Activated CD8-positive, alpha-beta T cell treated with anti-CD3 and anti-CD28 coated beads, Interleukin-2, amount 10 ng/mL, durations not matched to agents 7 days and 5 days (primary cell): ENCODE measurements around the gene SDR39U1. TPM values are rescaled to one million over a fixed set of nuclear protein-coding genes. Genes with fewer than 3 reads are reported as not detected.

Experiments
- ATAC-seq: fragments of 150-1000 bp; cut with Tn5 transposase; one replicate; pipeline ENCODE4 v1.10.0; 2021; ENCODE audit warnings: moderate library complexity
- CTCF ChIA-PET: fragments of 350-600 bp; sonication (Branson Sonifier 250); formaldehyde crosslinking; loops from one replicate; lab custom pipeline; 2021; ENCODE audit warnings: antibody characterized with exemption; lab: Charles Lee
- POLR2A ChIA-PET: fragments of 350-600 bp; sonication (Branson Sonifier 250); formaldehyde crosslinking; loops from one replicate; lab custom pipeline; 2021; ENCODE audit warnings: antibody characterized with exemption; lab: Charles Lee
- DNase-seq: peaks from one replicate; pipeline ENCODE4 v3.0.0-alpha.2; 2020
- H3K27ac Mint-ChIP-seq: one replicate; pipeline ENCODE4 v1.8.0; 2021; ENCODE audit warnings: mild to moderate bottlenecking, mixed read lengths
- H3K27me3 Mint-ChIP-seq: one replicate; pipeline ENCODE4 v1.8.0; 2021; ENCODE audit warnings: low read depth, mixed read lengths
- H3K36me3 Mint-ChIP-seq: one replicate; pipeline ENCODE4 v1.8.0; 2021; ENCODE audit warnings: low read depth, mixed read lengths
- H3K4me1 Mint-ChIP-seq: one replicate; pipeline ENCODE4 v1.8.0; 2021; ENCODE audit warnings: low read depth, mixed read lengths
- H3K4me3 Mint-ChIP-seq: one replicate; pipeline ENCODE4 v1.8.0; 2021; ENCODE audit warnings: mild to moderate bottlenecking, mixed read lengths
- H3K9me3 Mint-ChIP-seq: one replicate; pipeline ENCODE4 v1.8.0; 2022; ENCODE audit warnings: mixed read lengths; ENCODE audit not compliant: insufficient read depth
- total RNA-seq, 2 experiments: library from RNA; stranded (reverse); gene quantifications; one replicate each; pipeline ENCODE4 v1.2.3, GENCODE V29; 2021

SDR39U1 gene
- total RNA-seq, 2 experiments from 2014 or later, result 47.6 to 58.6 TPM

GRCh38 chr14:24394275-24394674 is 48.3 kb downstream of the SDR39U1 start:
- no peak for ATAC-seq
- POLR2A ChIA-PET, result no interaction called here

GRCh38 chr14:24392325-24393091 is 50.1 kb downstream of the SDR39U1 start:
- no peak for ATAC-seq
- H3K4me1 Mint-ChIP-seq, result peaks cover 7% of the 10 kb centered on the region
- H3K9me3 Mint-ChIP-seq, result no peaks in the 10 kb centered on the region
- no peak overlapping the region for H3K27ac Mint-ChIP-seq
- POLR2A ChIA-PET, result no interaction called here
- no peak overlapping the region for H3K4me3 Mint-ChIP-seq
- no peak for DNase-seq
- CTCF ChIA-PET, result no interaction called here
- no peaks in the 10 kb centered on the region for H3K36me3 Mint-ChIP-seq
- H3K27me3 Mint-ChIP-seq, result peaks cover 45% of the 10 kb centered on the region

More at GRCh38 chr14:24394275-24394674, 48.3 kb downstream of the SDR39U1 start:
- Mint-ChIP-seq H3K27ac (no peak overlapping the region), H3K9me3 (no peaks in the 10 kb centered on the region), H3K36me3 (no peaks in the 10 kb centered on the region), H3K4me1 (peaks cover 7% of the 10 kb centered on the region), H3K27me3 (peaks cover 38% of the 10 kb centered on the region), H3K4me3 (no peak overlapping the region)
- DNase-seq, result no peak
- CTCF ChIA-PET, result no interaction called here

DNA sequence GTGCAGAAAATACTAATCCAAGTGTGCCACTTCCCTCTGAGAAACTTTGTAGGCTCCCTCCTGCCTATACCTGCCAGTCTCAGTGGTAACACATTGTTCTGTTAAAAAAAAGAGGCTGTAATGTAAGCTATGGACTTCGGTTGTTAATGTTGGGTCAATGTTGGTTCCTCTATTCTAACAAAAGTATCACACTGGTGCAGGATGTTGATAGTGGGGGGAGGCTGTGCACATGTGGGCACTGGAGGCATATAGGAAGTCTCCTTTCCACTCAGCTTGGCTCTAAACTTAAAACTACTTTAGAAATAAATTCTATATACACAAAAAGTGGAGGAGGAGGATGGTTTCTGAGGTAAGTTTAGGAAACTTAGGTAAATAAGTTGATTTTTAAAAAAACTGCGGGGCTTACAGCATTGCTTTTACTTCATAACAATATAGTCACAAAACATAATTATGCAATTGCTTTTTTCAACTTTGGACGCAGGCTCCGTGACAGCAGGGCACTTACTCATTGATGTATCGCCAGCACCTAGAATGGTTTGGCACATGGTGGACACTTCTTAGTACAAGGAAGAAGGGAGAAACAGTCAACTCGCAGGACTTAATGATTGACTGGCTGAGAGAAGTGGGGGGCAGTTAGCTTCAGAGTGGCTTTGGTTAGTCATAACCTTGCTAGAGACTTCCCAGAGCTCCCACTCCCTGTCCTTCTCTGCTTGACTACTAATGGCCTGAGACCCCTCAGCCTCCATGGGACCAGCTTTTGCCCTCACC is 51.7 kb downstream of the SDR39U1 start:
- POLR2A ChIA-PET, result no interaction called here
- no peak for DNase-seq
- CTCF ChIA-PET, result no interaction called here
- no peaks in the 10 kb centered on the region for H3K36me3 Mint-ChIP-seq
- peaks cover 4% of the 10 kb centered on the region for H3K4me1 Mint-ChIP-seq
- H3K27ac Mint-ChIP-seq, result no peak overlapping the region
- H3K9me3 Mint-ChIP-seq, result no peaks in the 10 kb centered on the region
- no peak for ATAC-seq
- H3K27me3 Mint-ChIP-seq, result peaks cover 40% of the 10 kb centered on the region
- no peak overlapping the region for H3K4me3 Mint-ChIP-seq

Other genes starting within 250 kb of the SDR39U1 start
- gene TM9SF1, start 247.3 kb downstream of the SDR39U1 start, total RNA-seq, result 10 to 100 TPM; 29.3 to 32.8 TPM
- not detected for gene TSSK4, start 237.1 kb downstream of the SDR39U1 start, total RNA-seq
- gene CHMP4A, start 229.3 kb downstream of the SDR39U1 start, total RNA-seq, result 10 to 100 TPM; 83.2 to 93.4 TPM
- gene MDP1, start 226.7 kb downstream of the SDR39U1 start, total RNA-seq, result 10 to 100 TPM; 16.9 to 18.2 TPM
- gene NEDD8, start 210.4 kb downstream of the SDR39U1 start, total RNA-seq, result 100 to 1,000 TPM; 214 to 222 TPM
- gene GMPR2, start 209.8 kb downstream of the SDR39U1 start, total RNA-seq, result 10 to 100 TPM; 67.2 to 68.4 TPM
- 100 to 1,000 TPM; 128 to 131 TPM for gene TINF2, start 200.2 kb downstream of the SDR39U1 start, total RNA-seq
- 1 to 10 TPM; 2.7 to 3.1 TPM for gene TGM1, start 179.6 kb downstream of the SDR39U1 start, total RNA-seq
- gene RABGGTA, start 171.2 kb downstream of the SDR39U1 start, total RNA-seq, result 10 to 100 TPM; 47.7 to 51.8 TPM
- 10 to 100 TPM; 28.6 to 33.9 TPM for gene DHRS1, start 143.0 kb downstream of the SDR39U1 start, total RNA-seq
- gene NOP9, start 142.9 kb downstream of the SDR39U1 start, total RNA-seq, result 10 to 100 TPM; 35.2 to 36.7 TPM
- 10 to 100 TPM; 47.2 to 48.2 TPM for gene CIDEB, start 134.8 kb downstream of the SDR39U1 start, total RNA-seq
- 10 to 100 TPM; 17.8 to 18.7 TPM for gene LTB4R2, start 132.6 kb downstream of the SDR39U1 start, total RNA-seq
- 10 to 100 TPM; 26.9 to 28.0 TPM for gene LTB4R, start 131.3 kb downstream of the SDR39U1 start, total RNA-seq
- 1 to 10 TPM; 3.4 to 4.7 TPM for gene ADCY4, start 107.7 kb downstream of the SDR39U1 start, total RNA-seq
- gene RIPK3, start 102.8 kb downstream of the SDR39U1 start, total RNA-seq, result 10 to 100 TPM; 26.9 to 28.6 TPM
- gene NFATC4, start 74.6 kb downstream of the SDR39U1 start, total RNA-seq, result not detected
- gene NYNRIN, start 43.8 kb downstream of the SDR39U1 start, total RNA-seq, result under 1 TPM; 0.21 to 0.52 TPM
- gene CBLN3, start 13.1 kb downstream of the SDR39U1 start, total RNA-seq, result 1 to 10 TPM; 1.1 to 1.3 TPM
- 10 to 100 TPM; 55.4 to 58.9 TPM for gene KHNYN, start 12.8 kb downstream of the SDR39U1 start, total RNA-seq
- gene CMA1, start 65.5 kb upstream of the SDR39U1 start, total RNA-seq, result under 1 TPM; 0.52 to 0.82 TPM
- under 1 TPM; 0.32 to 0.47 TPM for gene CTSG, start 133.5 kb upstream of the SDR39U1 start, total RNA-seq
- 1 to 10 TPM; 9.0 to 9.9 TPM for gene GZMH, start 166.9 kb upstream of the SDR39U1 start, total RNA-seq
- gene GZMB, start 191.4 kb upstream of the SDR39U1 start, total RNA-seq, result 100 to 1,000 TPM; 354 to 368 TPM